Adipocyte (in vitro differentiated cells): ENCODE measurements around the gene ATG14.

Source experiments
- DNase-seq: peaks from one replicate; pipeline ENCODE4 v3.0.0-alpha.2; 2015; ENCODE audit warnings: low read depth
- H3K27me3 ChIP-seq: replicated peaks from 2 replicates; pipeline ENCODE4 v1.7.0; 2013; ENCODE audit warnings: mild to moderate bottlenecking, low read length, moderate library complexity; ENCODE audit not compliant: control insufficient read depth, insufficient read depth
- H3K36me3 ChIP-seq: 2 replicates; pipeline ENCODE4 v1.7.0; 2013; ENCODE audit warnings: low read length, mild to moderate bottlenecking, moderate library complexity; ENCODE audit not compliant: control insufficient read depth, insufficient read depth, severe bottlenecking
- H3K4me1 ChIP-seq: 2 replicates; pipeline ENCODE4 v1.7.0; 2013; ENCODE audit warnings: mild to moderate bottlenecking, low read length, moderate library complexity; ENCODE audit not compliant: control insufficient read depth, insufficient read depth
- H3K4me3 ChIP-seq: 2 replicates; pipeline ENCODE4 v1.7.0; 2013; ENCODE audit warnings: mild to moderate bottlenecking, low read length, moderate library complexity
- H3K9ac ChIP-seq: 2 replicates; pipeline ENCODE4 v1.7.0; 2013; ENCODE audit warnings: mild to moderate bottlenecking, low read length, moderate library complexity
- H3K9me3 ChIP-seq: 2 replicates; pipeline ENCODE4 v1.7.0; 2013; ENCODE audit warnings: mild to moderate bottlenecking, low read length, moderate library complexity; ENCODE audit not compliant: control insufficient read depth

ATG14 gene

GRCh38 chr14:55329999-55330710 is 81.5 kb downstream of the ATG14 start:
- Histone ChIP-seq H3K4me1 (no peaks in the 10 kb centered on the region), H3K9ac (peak overlapping the region; percentile 42), H3K9me3 (no peaks in the 10 kb centered on the region), H3K27me3 (no peaks in the 10 kb centered on the region), H3K36me3 (no peaks in the 10 kb centered on the region), H3K4me3 (peak overlapping the region; percentile 70)
- peak; percentile 34 for DNase-seq

- Histone ChIP-seq H3K4me1 (no peaks in the 10 kb centered on the region), H3K27me3 (no peaks in the 10 kb centered on the region), H3K4me3 (no peak overlapping the region), H3K9me3 (no peaks in the 10 kb centered on the region), H3K36me3 (no peaks in the 10 kb centered on the region), H3K9ac (no peak overlapping the region)
- DNase-seq = no peak
Measured at GRCh38 chr14:55328317-55328716, 83.3 kb downstream of the ATG14 start.

GRCh38 chr14:55327179-55327578 is 84.5 kb downstream of the ATG14 start:
- no peak for DNase-seq
- Histone ChIP-seq H3K9ac (no peak overlapping the region), H3K9me3 (no peaks in the 10 kb centered on the region), H3K4me3 (no peak overlapping the region), H3K27me3 (no peaks in the 10 kb centered on the region), H3K36me3 (no peaks in the 10 kb centered on the region), H3K4me1 (no peaks in the 10 kb centered on the region)

- Histone ChIP-seq H3K27me3 (no peaks in the 10 kb centered on the region), H3K9me3 (no peaks in the 10 kb centered on the region), H3K36me3 (no peaks in the 10 kb centered on the region), H3K4me1 (no peaks in the 10 kb centered on the region), H3K9ac (no peak overlapping the region), H3K4me3 (no peak overlapping the region)
- no peak for DNase-seq
Measured at GRCh38 chr14:55324812-55325211, 86.8 kb downstream of the ATG14 start.

GRCh38 chr14:55323910-55324309 is 87.7 kb downstream of the ATG14 start:
- H3K4me1 ChIP-seq = no peaks in the 10 kb centered on the region
- no peaks in the 10 kb centered on the region for H3K36me3 ChIP-seq
- H3K4me3 ChIP-seq = no peak overlapping the region
- H3K9me3 ChIP-seq = no peaks in the 10 kb centered on the region
- DNase-seq = no peak
- H3K9ac ChIP-seq = no peak overlapping the region
- H3K27me3 ChIP-seq = no peaks in the 10 kb centered on the region

- H3K36me3 ChIP-seq = peaks cover 11% of the 10 kb centered on the region
- H3K9me3 ChIP-seq = no peaks in the 10 kb centered on the region
- H3K4me3 ChIP-seq = no peak overlapping the region
- no peak overlapping the region for H3K9ac ChIP-seq
- DNase-seq = no peak
- H3K4me1 ChIP-seq = no peaks in the 10 kb centered on the region
- H3K27me3 ChIP-seq = no peaks in the 10 kb centered on the region
Measured at GRCh38 chr14:55318694-55319093, 92.9 kb downstream of the ATG14 start.

- peaks cover 11% of the 10 kb centered on the region for H3K36me3 ChIP-seq
Measured at GRCh38 chr14:55317542-55318306, 93.9 kb downstream of the ATG14 start.

GRCh38 chr14:55316564-55316963 is 95.1 kb downstream of the ATG14 start:
- H3K4me3 ChIP-seq = no peak overlapping the region
- DNase-seq = no peak
- H3K27me3 ChIP-seq = no peaks in the 10 kb centered on the region
- H3K36me3 ChIP-seq = peaks cover 11% of the 10 kb centered on the region
- H3K9ac ChIP-seq = no peak overlapping the region
- no peaks in the 10 kb centered on the region for H3K4me1 ChIP-seq
- peaks cover 13% of the 10 kb centered on the region for H3K9me3 ChIP-seq

More at GRCh38 chr14:55317542-55318306, 93.9 kb downstream of the ATG14 start:
- H3K9me3 ChIP-seq = peaks cover 7% of the 10 kb centered on the region
- no peak overlapping the region for H3K9ac ChIP-seq
- no peaks in the 10 kb centered on the region for H3K27me3 ChIP-seq
- DNase-seq = no peak
- H3K4me3 ChIP-seq = no peak overlapping the region
- no peaks in the 10 kb centered on the region for H3K4me1 ChIP-seq
